CD4-positive, alpha-beta T cell (primary cell): ENCODE results near the gene FCGR3A. TPM values are rescaled to one million over a fixed set of nuclear protein-coding genes. Genes with fewer than 3 reads are reported as not detected.
"Not testable (repeated sequence)": the region's sequence is repeated elsewhere in the genome, so short reads cannot be mapped to it uniquely, and the experiment has no call there.

Source experiments
- ATAC-seq: fragments of 200-7000 bp; cut with Tn5 transposase; one replicate; pipeline ENCODE4 v1.10.0; 2022; ENCODE audit warnings: mild to moderate bottlenecking; ENCODE audit not compliant: poor library complexity
- CTCF ChIA-PET: fragments of 350-600 bp; sonication (Branson Sonifier 250); formaldehyde crosslinking; loops from one replicate; lab custom pipeline; 2021; ENCODE audit warnings: antibody characterized with exemption, inconsistent platforms; lab: Charles Lee
- POLR2A ChIA-PET: fragments of 350-600 bp; sonication (Branson Sonifier 250); formaldehyde crosslinking; loops from one replicate; lab custom pipeline; 2021; ENCODE audit warnings: antibody characterized with exemption, inconsistent platforms; lab: Charles Lee
- DNase-seq, 14 experiments: peaks; one replicate each; pipeline ENCODE4 v3.0.0-alpha.2; 2013 to 2020; ENCODE audit warnings: mixed read lengths in 2 of 14
- H3K27ac ChIP-seq, 2 donors: one replicate each; pipeline versions ENCODE4 v1.5.1 to v1.7.0; 2013; ENCODE audit warnings: low read length in 2 of 2, low read depth in 1 of 2, mild to moderate bottlenecking in 1 of 2
- H3K27me3 ChIP-seq, 2 experiments: 1 replicate in 1 of 2; 2 replicates in 1 of 2; pipeline versions ENCODE4 v1.6.1 to v1.7.0; 2013; ENCODE audit warnings: low read length in 2 of 2, control low read depth in 1 of 2, mild to moderate bottlenecking in 1 of 2, moderate library complexity in 1 of 2; ENCODE audit not compliant: insufficient read depth in 2 of 2, control insufficient read depth in 1 of 2
- H3K36me3 ChIP-seq: one replicate; pipeline ENCODE4 v1.6.1; 2013; ENCODE audit warnings: low read length, control low read depth; ENCODE audit not compliant: insufficient read depth
- H3K4me1 ChIP-seq: one replicate; pipeline ENCODE4 v1.6.1; 2013; ENCODE audit warnings: low read length, control low read depth; ENCODE audit not compliant: insufficient read depth
- H3K4me3 ChIP-seq: one replicate; pipeline ENCODE4 v1.5.1; 2013; ENCODE audit warnings: mild to moderate bottlenecking, low read length, moderate library complexity
- H3K9me3 ChIP-seq, 2 experiments: 1 replicate in 1 of 2; 2 replicates in 1 of 2; pipeline versions ENCODE4 v1.6.1 to v1.7.0; 2013; ENCODE audit warnings: low read length in 2 of 2, mild to moderate bottlenecking in 2 of 2, control low read depth in 1 of 2, moderate library complexity in 1 of 2; ENCODE audit not compliant: control insufficient read depth in 1 of 2, insufficient read depth in 1 of 2
- H3K27ac Mint-ChIP-seq: one replicate; pipeline ENCODE4 v1.8.0; 2020; ENCODE audit warnings: mixed read lengths
- H3K27me3 Mint-ChIP-seq: one replicate; pipeline ENCODE4 v1.8.0; 2021; ENCODE audit warnings: mixed read lengths
- H3K36me3 Mint-ChIP-seq: one replicate; pipeline ENCODE4 v1.8.0; 2021; ENCODE audit warnings: low read depth, mixed read lengths
- H3K4me1 Mint-ChIP-seq: one replicate; pipeline ENCODE4 v1.8.0; 2021; ENCODE audit warnings: low read depth, mixed read lengths
- H3K4me3 Mint-ChIP-seq: one replicate; pipeline ENCODE4 v1.8.0; 2020; ENCODE audit warnings: mild to moderate bottlenecking, mixed read lengths
- H3K9me3 Mint-ChIP-seq: one replicate; pipeline ENCODE4 v1.8.0; 2020; ENCODE audit warnings: mixed read lengths
- intact Hi-C, 2 experiments: fragments of 100-400 bp; cut with DNase I in 1 of 2; cut with micrococcal nuclease in 1 of 2; formaldehyde crosslinking; loops; one replicate each; pipeline versions ENCODE4 v1.15.1 to v1.9.0; 2023 to 2025; cut with DNase I, micrococcal nuclease
- total RNA-seq, 174 experiments: library from RNA in 2 of 174; stranded (reverse) in 2 of 174; gene quantifications; one replicate each; pipeline ENCODE4 v1.2.3 and lab custom pipeline; 2021 to 2026
- TF ChIP-seq, protein P1 (sequence below): fragments of 200-600 bp; IDR thresholded peaks from one replicate; pipeline ENCODE4 v1.8.0; 2022; ENCODE audit warnings: antibody characterized with exemption, mild to moderate bottlenecking

The FCGR3A gene
- total RNA-seq, 2 experiments from 2014 or later = 0.25 to 0.34 TPM

DNA sequence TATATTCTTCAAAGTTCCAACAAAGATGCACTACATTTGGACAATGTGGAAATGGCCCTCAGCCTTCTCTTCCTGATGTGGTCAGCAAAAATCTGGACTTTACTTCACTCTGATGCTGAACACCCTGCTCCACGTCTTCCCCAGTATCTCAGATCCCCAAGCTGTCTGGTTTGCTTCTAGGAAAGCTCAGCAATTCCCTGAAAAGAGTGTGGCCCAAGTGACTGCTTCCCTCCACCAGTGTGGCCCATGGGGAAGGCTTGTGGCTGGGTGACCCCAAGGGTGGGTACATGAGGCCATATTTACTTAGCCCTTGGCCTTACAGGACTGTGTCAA, 36.2 kb downstream of the FCGR3A start:
- H3K36me3 Mint-ChIP-seq, H3K9me3 ChIP-seq, ATAC-seq, H3K9me3 Mint-ChIP-seq, H3K27ac ChIP-seq, CTCF ChIA-PET, H3K4me3 ChIP-seq, POLR2A ChIA-PET, DNase-seq, H3K27ac Mint-ChIP-seq, H3K4me1 Mint-ChIP-seq, H3K4me1 ChIP-seq, H3K27me3 Mint-ChIP-seq, H3K4me3 Mint-ChIP-seq, H3K27me3 ChIP-seq, H3K36me3 ChIP-seq, intact Hi-C loops: not testable (repeated sequence)

DNA sequence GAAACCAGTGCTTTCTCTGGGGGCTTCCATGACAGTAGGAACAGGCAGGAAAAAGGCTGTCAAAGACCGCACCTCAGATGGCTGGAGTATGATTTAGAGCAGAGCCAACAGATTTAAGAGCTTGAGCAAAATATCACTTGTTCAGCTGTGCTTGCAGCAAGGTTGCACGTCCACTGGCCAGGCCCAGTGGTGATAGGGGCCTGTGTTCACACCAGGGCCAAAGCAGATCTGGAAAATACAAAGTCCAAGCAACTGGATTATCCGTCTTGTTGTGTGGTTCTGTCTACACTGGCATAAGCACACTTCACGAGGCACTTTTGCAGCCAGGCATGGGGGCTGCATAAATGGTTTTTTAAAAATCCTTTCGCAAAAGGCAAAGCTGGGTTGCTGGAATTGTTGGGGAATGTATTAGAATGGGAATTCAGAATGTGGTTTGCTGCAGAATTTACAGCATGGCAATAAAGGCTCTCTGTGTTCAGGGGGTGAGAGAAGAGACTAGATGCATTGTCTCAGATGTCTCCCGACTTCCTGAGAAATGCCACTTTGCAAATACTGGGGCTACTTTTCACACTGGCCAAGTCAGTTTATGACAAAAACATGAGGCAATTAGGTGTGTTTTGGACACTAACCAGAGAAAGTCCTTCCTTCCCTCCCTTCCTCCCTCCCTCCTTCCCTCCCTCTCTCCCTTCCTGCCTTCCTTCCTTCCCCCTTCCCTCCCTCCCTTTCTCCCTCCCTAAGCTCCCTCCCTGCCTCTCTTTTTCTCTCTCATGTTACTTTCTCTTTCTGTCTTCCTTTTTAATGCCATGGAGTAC, 36.8 kb downstream of the FCGR3A start:
- H3K4me1 Mint-ChIP-seq, H3K27ac ChIP-seq, POLR2A ChIA-PET, H3K27me3 ChIP-seq, H3K27ac Mint-ChIP-seq, H3K4me3 ChIP-seq, ATAC-seq, H3K9me3 ChIP-seq, H3K4me1 ChIP-seq, H3K36me3 ChIP-seq, H3K9me3 Mint-ChIP-seq, H3K36me3 Mint-ChIP-seq, H3K27me3 Mint-ChIP-seq, intact Hi-C loops, CTCF ChIA-PET, H3K4me3 Mint-ChIP-seq: not testable (repeated sequence)
- DNase-seq = peak in 1 of 14 experiments; percentile 1

DNA sequence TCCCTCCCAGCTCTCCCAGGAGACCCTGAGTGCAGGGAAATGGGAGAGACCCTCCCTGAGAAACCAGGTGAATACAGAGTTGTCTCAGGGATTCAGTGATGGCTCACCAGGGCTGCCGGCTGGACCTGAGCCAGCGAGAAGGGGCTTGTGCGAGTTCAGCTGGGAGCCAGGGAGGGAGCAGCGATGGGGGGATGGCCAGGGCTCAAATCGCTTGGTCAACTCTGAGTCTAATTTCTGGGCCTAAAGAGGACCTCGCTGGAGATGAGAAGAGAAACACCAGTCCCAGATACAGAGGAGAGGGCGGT, 37.9 kb downstream of the FCGR3A start:
- no peak overlapping the region for H3K4me3 ChIP-seq
- Mint-ChIP-seq H3K4me3 (no peak overlapping the region), H3K4me1 (no peaks in the 10 kb centered on the region), H3K9me3 (no peaks in the 10 kb centered on the region), H3K27me3 (peaks cover 18% of the 10 kb centered on the region), H3K36me3 (no peaks in the 10 kb centered on the region), H3K27ac (no peak overlapping the region)
- intact Hi-C loops = no loop called here
- H3K36me3 ChIP-seq = no peaks in the 10 kb centered on the region
- DNase-seq (peak in 1 of 14 experiments; percentile 3), ATAC-seq (no peak)
- TF ChIP-seq, protein P1, sequence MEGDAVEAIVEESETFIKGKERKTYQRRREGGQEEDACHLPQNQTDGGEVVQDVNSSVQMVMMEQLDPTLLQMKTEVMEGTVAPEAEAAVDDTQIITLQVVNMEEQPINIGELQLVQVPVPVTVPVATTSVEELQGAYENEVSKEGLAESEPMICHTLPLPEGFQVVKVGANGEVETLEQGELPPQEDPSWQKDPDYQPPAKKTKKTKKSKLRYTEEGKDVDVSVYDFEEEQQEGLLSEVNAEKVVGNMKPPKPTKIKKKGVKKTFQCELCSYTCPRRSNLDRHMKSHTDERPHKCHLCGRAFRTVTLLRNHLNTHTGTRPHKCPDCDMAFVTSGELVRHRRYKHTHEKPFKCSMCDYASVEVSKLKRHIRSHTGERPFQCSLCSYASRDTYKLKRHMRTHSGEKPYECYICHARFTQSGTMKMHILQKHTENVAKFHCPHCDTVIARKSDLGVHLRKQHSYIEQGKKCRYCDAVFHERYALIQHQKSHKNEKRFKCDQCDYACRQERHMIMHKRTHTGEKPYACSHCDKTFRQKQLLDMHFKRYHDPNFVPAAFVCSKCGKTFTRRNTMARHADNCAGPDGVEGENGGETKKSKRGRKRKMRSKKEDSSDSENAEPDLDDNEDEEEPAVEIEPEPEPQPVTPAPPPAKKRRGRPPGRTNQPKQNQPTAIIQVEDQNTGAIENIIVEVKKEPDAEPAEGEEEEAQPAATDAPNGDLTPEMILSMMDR = no peak
- ChIA-PET CTCF (no interaction called here), POLR2A (no interaction called here)
- no peaks in the 10 kb centered on the region for H3K9me3 ChIP-seq
- H3K4me1 ChIP-seq = no peaks in the 10 kb centered on the region
- peaks cover 0 to 1% of the 10 kb centered on the region in 2 experiments for H3K27me3 ChIP-seq
- H3K27ac ChIP-seq = no peak overlapping the region

DNA sequence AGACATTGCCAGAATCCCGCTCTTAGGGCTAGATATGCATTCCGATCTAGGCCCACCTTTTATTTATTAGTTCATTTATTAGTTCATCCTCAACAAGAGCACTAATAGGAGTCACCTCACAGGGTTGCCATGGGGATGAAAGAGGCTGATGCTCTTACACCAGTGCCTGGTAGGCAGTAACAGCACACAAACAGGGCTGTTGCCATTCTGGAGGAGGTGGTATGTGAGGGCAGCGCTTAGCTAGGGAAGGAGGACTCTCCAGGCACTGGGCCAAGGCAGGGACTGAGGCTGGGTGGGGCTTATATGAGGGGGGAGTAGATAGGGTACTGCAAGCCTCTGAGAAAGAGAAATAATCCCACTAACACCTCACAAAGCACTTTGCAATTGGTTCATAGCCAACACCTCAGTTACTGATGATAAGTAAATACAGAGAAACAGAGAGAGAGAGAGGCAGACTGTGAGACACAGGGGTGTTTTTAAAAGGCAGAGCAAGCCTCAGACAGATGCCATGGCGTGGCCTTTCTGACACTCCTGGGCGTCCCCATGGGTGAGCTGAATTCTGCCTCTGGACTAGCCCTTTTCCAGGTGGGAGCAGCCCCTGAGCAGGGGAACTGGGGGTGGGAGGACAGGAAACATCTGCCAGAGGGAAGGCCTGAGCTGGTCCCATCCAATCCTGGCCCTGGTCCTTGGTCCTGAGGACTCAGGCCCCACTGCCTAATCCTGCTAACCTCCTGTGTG, 38.4 kb downstream of the FCGR3A start:
- ChIA-PET CTCF (no interaction called here), POLR2A (no interaction called here)
- no peaks in the 10 kb centered on the region for H3K36me3 Mint-ChIP-seq
- DNase-seq (peak in 1 of 14 experiments; percentile 2), ATAC-seq (no peak)
- no peak overlapping the region for H3K27ac Mint-ChIP-seq
- H3K4me1 Mint-ChIP-seq = no peaks in the 10 kb centered on the region
- no peak overlapping the region for H3K4me3 ChIP-seq
- H3K27me3 ChIP-seq = peaks cover 0 to 4% of the 10 kb centered on the region in 2 experiments
- no peaks in the 10 kb centered on the region for H3K9me3 Mint-ChIP-seq
- no peaks in the 10 kb centered on the region for H3K9me3 ChIP-seq
- peaks cover 23% of the 10 kb centered on the region for H3K27me3 Mint-ChIP-seq
- intact Hi-C loops = no loop called here
- H3K4me3 Mint-ChIP-seq = no peak overlapping the region
- H3K27ac ChIP-seq = no peak overlapping the region
- H3K36me3 ChIP-seq = no peaks in the 10 kb centered on the region
- no peaks in the 10 kb centered on the region for H3K4me1 ChIP-seq
- TF ChIP-seq, protein P1 = no peak
